Measurements from ENCODE around the gene CHST3. TPM values are rescaled to one million over a fixed set of nuclear protein-coding genes. Genes with fewer than 3 reads are reported as not detected.

The CHST3 gene
- total RNA-seq, 4 donors from 2014 or later: 41.2 to 56.4 (median 47.4) TPM

- Histone ChIP-seq H3K27me3 (no peaks in the 10 kb centered on the region), H3K9me3 (no peaks in the 10 kb centered on the region), H3K4me1 (peaks cover 15 to 100% (median 97%) of the 10 kb centered on the region in 4 donors), H3K27ac (peak overlapping the region; percentile 38 to 99 (median 82)), H3K36me3 (no peaks in the 10 kb centered on the region), H3K4me3 (peak overlapping the region in 1 of 4 donors; percentile 8)
- 29 to 34% methylated on average over 10 of the region's 10 CpGs for WGBS, 2 donors
- DNase-seq (ENCODE audit: low spot score in 2 of 2): no peak
- TF ChIP-seq POLR2A (IDR thresholded peaks at IDR 0.05) (no peak), CTCF (IDR thresholded peaks at IDR 0.05) (no peak), EP300 (IDR thresholded peaks at IDR 0.05) (no peak)
Measured at GRCh38 chr10:71980181-71981014, 16.2 kb downstream of the CHST3 start.

DNA sequence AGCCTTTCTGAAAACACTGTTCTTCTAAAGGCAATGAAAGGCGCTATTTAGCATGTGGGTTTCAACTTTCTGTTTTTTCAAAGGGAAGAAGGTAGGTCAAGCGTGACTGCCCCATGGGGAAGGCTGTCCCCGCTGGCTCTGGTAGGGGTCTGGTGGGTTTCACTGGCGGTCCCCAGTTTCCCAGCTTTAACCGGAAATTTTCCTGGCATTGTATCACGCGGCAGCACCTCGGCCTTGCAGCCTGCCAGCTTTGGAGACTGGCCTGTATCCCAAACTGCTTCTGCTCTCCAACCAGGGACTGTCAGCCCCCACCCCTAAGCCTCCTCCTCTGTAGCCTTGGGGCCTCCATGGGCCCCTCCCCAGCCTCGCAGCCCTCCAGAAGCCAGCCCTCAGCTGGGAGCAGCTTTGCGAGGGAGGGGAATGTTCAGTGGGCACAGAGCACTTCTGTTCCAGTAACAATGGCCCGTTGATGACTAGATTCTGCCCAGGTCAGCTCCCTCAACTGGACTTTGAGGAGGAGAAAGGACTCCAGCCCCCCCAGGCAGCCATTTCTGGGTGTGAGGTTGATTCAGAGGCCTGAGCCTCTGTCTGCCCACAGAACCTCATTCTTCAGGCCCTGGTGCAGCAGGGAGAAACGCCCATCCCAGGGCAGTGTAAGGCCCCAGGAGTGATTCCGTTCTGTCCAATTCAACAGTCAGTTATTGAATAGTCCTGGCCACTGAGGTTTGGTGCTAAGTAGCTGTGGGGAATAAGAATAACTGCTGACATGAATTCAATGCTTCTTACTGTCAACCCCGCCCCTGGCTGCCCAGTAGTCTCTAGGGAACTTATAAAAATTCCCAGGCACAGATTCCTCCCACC is 17.1 kb downstream of the CHST3 start:
- no peaks in the 10 kb centered on the region for H3K36me3 ChIP-seq
- H3K27ac ChIP-seq: peak overlapping the region; percentile 55 to 99 (median 82)
- peaks cover 15 to 100% (median 94%) of the 10 kb centered on the region in 4 donors for H3K4me1 ChIP-seq
- H3K27me3 ChIP-seq: no peaks in the 10 kb centered on the region
- WGBS, 2 donors: 13 to 22% methylated on average over 12 to 13 of the region's 14 CpGs
- peak overlapping the region in 1 of 4 donors; percentile 8 for H3K4me3 ChIP-seq
- TF ChIP-seq POLR2A (IDR thresholded peaks at IDR 0.05) (no peak), CTCF (IDR thresholded peaks at IDR 0.05) (peak in 1 of 5 experiments; percentile 20), EP300 (IDR thresholded peaks at IDR 0.05) (peak; percentile 31 to 95)
- H3K9me3 ChIP-seq: no peaks in the 10 kb centered on the region
- DNase-seq (ENCODE audit: low spot score in 2 of 2): no peak

- no peak for DNase-seq (ENCODE audit: low spot score in 2 of 2)
- 25 to 39% methylated on average over 1 of the region's 1 CpG for WGBS, 2 donors
- H3K27me3 ChIP-seq: no peaks in the 10 kb centered on the region
- H3K4me1 ChIP-seq: peaks cover 15 to 100% (median 94%) of the 10 kb centered on the region in 4 donors
- no peaks in the 10 kb centered on the region for H3K36me3 ChIP-seq
- TF ChIP-seq CTCF (IDR thresholded peaks at IDR 0.05): no peak
- TF ChIP-seq EP300 (IDR thresholded peaks at IDR 0.05): no peak
- TF ChIP-seq POLR2A (IDR thresholded peaks at IDR 0.05): no peak
- no peak overlapping the region for H3K4me3 ChIP-seq
- peak overlapping the region; percentile 55 to 99 (median 82) for H3K27ac ChIP-seq
- H3K9me3 ChIP-seq: no peaks in the 10 kb centered on the region
Measured at GRCh38 chr10:71981876-71982230, 17.7 kb downstream of the CHST3 start.

GRCh38 chr10:71982269-71983178 is 18.3 kb downstream of the CHST3 start:
- WGBS, 2 donors: 43 to 61% methylated on average over 10 of the region's 10 CpGs
- no peaks in the 10 kb centered on the region for H3K27me3 ChIP-seq
- no peaks in the 10 kb centered on the region for H3K36me3 ChIP-seq
- peak overlapping the region; percentile 55 to 99 (median 82) for H3K27ac ChIP-seq
- no peak for DNase-seq (ENCODE audit: low spot score in 2 of 2)
- peaks cover 15 to 100% (median 90%) of the 10 kb centered on the region in 4 donors for H3K4me1 ChIP-seq
- H3K9me3 ChIP-seq: no peaks in the 10 kb centered on the region
- TF ChIP-seq POLR2A (IDR thresholded peaks at IDR 0.05) (no peak), CTCF (IDR thresholded peaks at IDR 0.05) (no peak), EP300 (IDR thresholded peaks at IDR 0.05) (no peak)
- no peak overlapping the region for H3K4me3 ChIP-seq

Measured in tibial nerve (tissue), 4 donors.